Esophagus muscularis mucosa (tissue), 4 donors: ENCODE data around the gene FRA10AC1. TPM values are rescaled to one million over a fixed set of nuclear protein-coding genes. Genes with fewer than 3 reads are reported as not detected.

ENCODE experiments used
- DNase-seq: peaks from one replicate; pipeline ENCODE4 v3.0.0-alpha.2; 2017; ENCODE audit errors: extremely low spot score
- H3K27ac ChIP-seq, 4 donors: fragments of 200-600 bp; sonication (generic); replicated peaks in 1 of 4; 1 replicate in 3 of 4; 2 replicates in 1 of 4; pipeline ENCODE4 v1.5.1; 2016 to 2019; ENCODE audit warnings: mild to moderate bottlenecking in 1 of 4
- H3K27me3 ChIP-seq, 4 donors: fragments of 200-600 bp; sonication (generic); one replicate each; pipeline versions ENCODE4 v1.5.1 to v1.6.0; 2016 to 2019
- H3K36me3 ChIP-seq, 4 donors: fragments of 200-600 bp; sonication (generic); one replicate each; pipeline ENCODE4 v1.5.1; 2016 to 2019
- H3K4me1 ChIP-seq, 4 donors: fragments of 200-600 bp; sonication (generic); one replicate each; pipeline ENCODE4 v1.5.1; 2016 to 2019
- H3K4me3 ChIP-seq, 4 donors: fragments of 200-600 bp; sonication (generic); 1 replicate in 2 of 4; 2 replicates in 2 of 4; pipeline ENCODE4 v1.5.1; 2016 to 2019; ENCODE audit warnings: mild to moderate bottlenecking in 4 of 4, moderate library complexity in 1 of 4
- H3K9me3 ChIP-seq, 4 donors: fragments of 200-600 bp; sonication (generic); 1 replicate in 3 of 4; 2 replicates in 1 of 4; pipeline ENCODE4 v1.5.1; 2016 to 2019
- EP300 ChIP-seq: sonication (generic); formaldehyde crosslinking; IDR thresholded peaks from one replicate; pipeline ENCODE4 v1.6.1; 2017; ENCODE audit warnings: antibody characterized with exemption
- POLR2A ChIP-seq: fragments of 450-650 bp; IDR thresholded peaks from one replicate; pipeline ENCODE4 v1.6.1; 2017; ENCODE audit warnings: antibody characterized with exemption, moderate library complexity, mild to moderate bottlenecking, low read depth
- POLR2AphosphoS5 ChIP-seq, 2 donors: sonication (generic); formaldehyde crosslinking; IDR thresholded peaks; one replicate each; pipeline ENCODE4 v1.6.1; 2017; ENCODE audit warnings: antibody characterized with exemption in 2 of 2
- WGBS: methylation state at CpG from one replicate; pipeline ENCODE4 v1.1.5; 2018; 5-methylcytosine and 5-hydroxymethylcytosine counted together
- intact Hi-C: fragments of 100-400 bp; cut with DNase I; formaldehyde crosslinking; loops from one replicate; pipeline ENCODE4 v1.15.1; 2023
- total RNA-seq, 4 donors: library from RNA; depleted of rRNA; stranded (reverse); fragments of >200 nt; gene quantifications; one replicate each; pipeline versions ENCODE4 v1.1.0 to v1.2.1, GENCODE V29; 2016
- TF ChIP-seq, protein P1 (sequence below), 3 experiments: fragments of 200-600 bp in 2 of 3; fragments of 450-650 bp in 1 of 3; sonication (generic) in 2 of 3; IDR thresholded peaks; one replicate each; pipeline ENCODE4 v1.5.1; 2017 to 2019; ENCODE audit warnings: antibody characterized with exemption in 3 of 3, mild to moderate bottlenecking in 2 of 3, moderate library complexity in 1 of 3

Gene FRA10AC1
- total RNA-seq, 4 donors from 2014 or later = 7.0 to 22.4 (median 12.1) TPM

DNA sequence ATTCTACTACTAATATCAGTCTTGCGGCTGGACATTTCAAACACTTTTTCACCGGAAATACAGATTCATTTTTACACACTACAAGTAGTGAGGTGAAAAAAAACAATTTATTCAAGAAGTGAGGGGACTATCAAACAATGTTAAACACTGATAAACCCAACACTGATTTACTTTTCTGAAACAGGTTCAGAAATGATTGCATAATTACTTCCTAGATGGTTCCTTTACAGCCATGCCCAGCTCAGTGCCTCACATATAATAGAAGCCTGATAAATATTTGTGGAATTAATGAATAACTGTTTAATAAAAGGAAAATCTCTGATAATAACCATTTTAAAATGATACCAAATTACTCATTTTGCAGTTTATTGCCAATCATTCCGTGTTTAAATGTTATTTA, 34.6 kb downstream of the FRA10AC1 start:
- Histone ChIP-seq H3K27ac (no peak overlapping the region), H3K4me1 (no peaks in the 10 kb centered on the region), H3K4me3 (no peak overlapping the region), H3K9me3 (no peaks in the 10 kb centered on the region), H3K27me3 (no peaks in the 10 kb centered on the region), H3K36me3 (peaks cover 35 to 87% (median 51%) of the 10 kb centered on the region in 4 donors)
- 93% methylated on average over 3 of the region's 3 CpGs for WGBS
- no peak for DNase-seq
- TF ChIP-seq POLR2AphosphoS5 (IDR thresholded peaks at IDR 0.05) (no peak), EP300 (no peak), POLR2A (no peak)
- TF ChIP-seq, protein P1, sequence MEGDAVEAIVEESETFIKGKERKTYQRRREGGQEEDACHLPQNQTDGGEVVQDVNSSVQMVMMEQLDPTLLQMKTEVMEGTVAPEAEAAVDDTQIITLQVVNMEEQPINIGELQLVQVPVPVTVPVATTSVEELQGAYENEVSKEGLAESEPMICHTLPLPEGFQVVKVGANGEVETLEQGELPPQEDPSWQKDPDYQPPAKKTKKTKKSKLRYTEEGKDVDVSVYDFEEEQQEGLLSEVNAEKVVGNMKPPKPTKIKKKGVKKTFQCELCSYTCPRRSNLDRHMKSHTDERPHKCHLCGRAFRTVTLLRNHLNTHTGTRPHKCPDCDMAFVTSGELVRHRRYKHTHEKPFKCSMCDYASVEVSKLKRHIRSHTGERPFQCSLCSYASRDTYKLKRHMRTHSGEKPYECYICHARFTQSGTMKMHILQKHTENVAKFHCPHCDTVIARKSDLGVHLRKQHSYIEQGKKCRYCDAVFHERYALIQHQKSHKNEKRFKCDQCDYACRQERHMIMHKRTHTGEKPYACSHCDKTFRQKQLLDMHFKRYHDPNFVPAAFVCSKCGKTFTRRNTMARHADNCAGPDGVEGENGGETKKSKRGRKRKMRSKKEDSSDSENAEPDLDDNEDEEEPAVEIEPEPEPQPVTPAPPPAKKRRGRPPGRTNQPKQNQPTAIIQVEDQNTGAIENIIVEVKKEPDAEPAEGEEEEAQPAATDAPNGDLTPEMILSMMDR (IDR thresholded peaks at IDR 0.05) = no peak
- intact Hi-C loops = no loop called here

DNA sequence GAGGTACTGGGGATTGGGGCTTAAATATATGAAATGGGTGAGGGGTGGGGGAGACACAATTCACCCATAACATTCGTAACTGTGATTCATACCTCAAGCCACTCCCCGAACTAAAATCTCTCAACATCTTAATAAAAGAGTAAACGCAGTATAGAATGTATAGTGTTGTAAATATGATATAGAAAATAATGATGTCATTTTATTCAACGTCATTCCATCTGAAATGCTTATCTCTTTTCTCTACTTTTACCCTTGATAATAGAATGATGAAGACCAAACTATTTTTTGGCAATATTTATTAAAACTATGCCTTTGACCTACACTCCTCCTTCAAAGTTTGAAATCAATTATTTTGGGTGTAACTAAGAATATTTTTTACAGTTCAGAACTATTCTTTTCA, 36.4 kb downstream of the FRA10AC1 start:
- H3K36me3 ChIP-seq = peaks cover 37 to 80% (median 57%) of the 10 kb centered on the region in 4 donors
- H3K4me3 ChIP-seq = no peak overlapping the region
- no peaks in the 10 kb centered on the region for H3K27me3 ChIP-seq
- intact Hi-C loops = no loop called here
- 98% methylated on average over 4 of the region's 4 CpGs for WGBS
- no peaks in the 10 kb centered on the region for H3K4me1 ChIP-seq
- TF ChIP-seq POLR2A (no peak), EP300 (no peak), POLR2AphosphoS5 (IDR thresholded peaks at IDR 0.05) (no peak)
- TF ChIP-seq, protein P1 (IDR thresholded peaks at IDR 0.05) = no peak
- DNase-seq = no peak
- H3K27ac ChIP-seq = no peak overlapping the region
- H3K9me3 ChIP-seq = no peaks in the 10 kb centered on the region

DNA sequence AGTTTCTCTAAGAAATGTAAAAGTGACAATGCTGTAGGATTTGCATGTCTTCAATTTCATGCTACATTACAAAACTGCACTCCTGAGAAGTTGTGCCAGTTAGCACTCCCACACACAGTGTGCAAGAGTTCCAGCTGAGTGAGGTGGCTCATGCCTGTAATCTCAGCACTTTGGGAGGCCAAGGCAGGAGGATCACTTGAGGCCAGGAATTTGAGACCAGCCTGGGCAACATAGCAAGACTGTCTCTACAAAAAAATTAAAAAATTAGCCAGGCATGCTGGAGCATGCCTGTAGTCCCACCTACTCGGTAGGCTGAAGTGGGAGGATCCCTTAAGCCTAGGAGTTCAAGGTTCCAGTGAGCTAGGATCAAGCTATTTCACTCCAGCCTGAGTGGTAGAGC, 44.6 kb downstream of the FRA10AC1 start:
- Histone ChIP-seq H3K27me3 (no peaks in the 10 kb centered on the region), H3K9me3 (no peaks in the 10 kb centered on the region), H3K36me3 (peaks cover 9 to 21% (median 12%) of the 10 kb centered on the region in 4 donors), H3K27ac (no peak overlapping the region), H3K4me1 (no peaks in the 10 kb centered on the region), H3K4me3 (no peak overlapping the region)
- TF ChIP-seq, protein P1 (IDR thresholded peaks at IDR 0.05) = no peak
- no peak for TF ChIP-seq POLR2AphosphoS5 (IDR thresholded peaks at IDR 0.05)
- TF ChIP-seq EP300 = no peak
- no peak for TF ChIP-seq POLR2A
- 95% methylated on average over 1 of the region's 1 CpG for WGBS
- intact Hi-C loops = no loop called here
- no peak for DNase-seq

DNA sequence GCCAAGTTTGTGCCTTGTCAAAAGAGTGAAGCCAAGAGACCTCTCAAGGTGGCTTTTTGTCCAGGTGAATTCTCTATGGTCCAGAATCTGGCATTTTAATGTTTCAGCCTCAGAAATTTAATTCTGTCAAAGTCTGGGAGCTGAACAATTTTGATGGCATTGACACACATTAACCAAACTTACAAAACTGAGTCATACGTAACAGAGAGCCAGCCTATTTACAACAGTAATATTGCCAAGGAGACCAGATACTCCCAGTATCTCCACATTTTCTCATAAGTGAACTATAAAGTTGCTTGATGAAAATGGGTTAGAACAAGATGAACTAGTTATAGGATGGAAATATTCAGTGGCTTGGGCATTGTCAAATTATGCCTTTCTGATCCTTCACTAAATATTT, 46.2 kb downstream of the FRA10AC1 start:
- WGBS = 79% methylated on average over 1 of the region's 1 CpG
- intact Hi-C loops = no loop called here
- no peaks in the 10 kb centered on the region for H3K4me1 ChIP-seq

More for the DNA sequence above, 46.2 kb downstream of the FRA10AC1 start:
- DNase-seq = no peak
- no peak overlapping the region for H3K4me3 ChIP-seq
- H3K36me3 ChIP-seq = peaks cover under 1 to 18% (median 9%) of the 10 kb centered on the region in 4 donors
- TF ChIP-seq POLR2AphosphoS5 (IDR thresholded peaks at IDR 0.05) = no peak
- TF ChIP-seq POLR2A = no peak
- no peak for TF ChIP-seq EP300
- TF ChIP-seq, protein P1 (IDR thresholded peaks at IDR 0.05) = no peak
- no peaks in the 10 kb centered on the region for H3K27me3 ChIP-seq
- H3K9me3 ChIP-seq = no peaks in the 10 kb centered on the region
- no peak overlapping the region for H3K27ac ChIP-seq
